ENCODE data around the gene CDC14B.

CDC14B gene

GRCh38 chr9:96450613-96451528, 168.8 kb downstream of the CDC14B start:
- peak in 1 of 2 donors; percentile 12 for DNase-seq (ENCODE audit: extremely low read depth in 1 of 2, low read depth in 1 of 2)

Data from activated CD8-positive, alpha-beta memory T cell treated with anti-CD3 and anti-CD28 coated beads for 1 hour (primary cell).